ENCODE results near the gene CDC6.
A peak's percentile ranks its signal among the peaks of the same experiment; 100 is the strongest.

CDC6 gene

GRCh38 chr17:40342504-40343218, 55.0 kb downstream of the CDC6 start:
- DNase-seq, result no peak

DNA sequence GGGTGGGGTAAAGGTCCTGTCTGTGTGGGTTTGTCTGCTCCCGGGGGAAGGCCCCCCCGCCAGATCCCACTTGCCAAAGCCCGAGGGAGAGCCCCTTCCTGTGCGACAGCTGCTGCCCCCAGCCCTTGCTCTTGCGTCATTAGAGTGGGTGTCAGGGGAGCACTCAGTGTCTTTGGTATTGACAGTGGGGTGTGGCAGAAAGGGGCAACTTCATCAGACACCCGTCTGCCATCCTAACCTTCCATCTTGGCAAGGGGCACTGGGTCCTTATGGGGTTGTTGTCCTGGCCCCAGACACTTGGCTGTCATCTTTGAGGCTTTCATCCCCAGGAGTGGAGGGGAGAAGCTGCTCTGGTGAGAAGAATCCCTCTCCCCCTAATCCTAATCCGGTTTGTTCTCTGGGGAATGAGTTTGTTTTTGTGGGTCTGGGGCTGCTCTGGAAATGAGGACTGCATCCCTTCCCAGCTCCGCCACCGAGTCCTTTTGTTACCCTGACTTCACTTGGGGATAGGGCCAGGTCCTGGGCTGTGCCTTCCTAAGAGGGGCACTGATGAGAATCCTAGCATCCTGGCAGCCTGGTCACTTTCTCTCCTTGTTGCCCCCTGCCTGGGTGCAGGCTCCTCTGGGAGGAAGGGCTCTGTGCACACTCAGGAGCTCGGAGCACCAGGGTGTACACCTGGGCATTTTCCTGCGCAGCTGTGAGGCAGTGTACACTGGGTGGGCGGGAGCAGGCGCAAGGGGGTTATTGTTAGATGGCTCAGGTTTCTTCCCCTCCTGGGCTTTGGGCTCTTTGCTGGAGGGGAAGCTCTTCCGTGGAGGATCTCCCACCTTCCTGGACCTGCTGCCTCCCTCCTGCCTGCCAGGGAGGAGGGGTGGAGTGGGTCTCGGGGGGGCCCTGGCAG, 55.8 kb downstream of the CDC6 start:
- no peak for DNase-seq

DNA sequence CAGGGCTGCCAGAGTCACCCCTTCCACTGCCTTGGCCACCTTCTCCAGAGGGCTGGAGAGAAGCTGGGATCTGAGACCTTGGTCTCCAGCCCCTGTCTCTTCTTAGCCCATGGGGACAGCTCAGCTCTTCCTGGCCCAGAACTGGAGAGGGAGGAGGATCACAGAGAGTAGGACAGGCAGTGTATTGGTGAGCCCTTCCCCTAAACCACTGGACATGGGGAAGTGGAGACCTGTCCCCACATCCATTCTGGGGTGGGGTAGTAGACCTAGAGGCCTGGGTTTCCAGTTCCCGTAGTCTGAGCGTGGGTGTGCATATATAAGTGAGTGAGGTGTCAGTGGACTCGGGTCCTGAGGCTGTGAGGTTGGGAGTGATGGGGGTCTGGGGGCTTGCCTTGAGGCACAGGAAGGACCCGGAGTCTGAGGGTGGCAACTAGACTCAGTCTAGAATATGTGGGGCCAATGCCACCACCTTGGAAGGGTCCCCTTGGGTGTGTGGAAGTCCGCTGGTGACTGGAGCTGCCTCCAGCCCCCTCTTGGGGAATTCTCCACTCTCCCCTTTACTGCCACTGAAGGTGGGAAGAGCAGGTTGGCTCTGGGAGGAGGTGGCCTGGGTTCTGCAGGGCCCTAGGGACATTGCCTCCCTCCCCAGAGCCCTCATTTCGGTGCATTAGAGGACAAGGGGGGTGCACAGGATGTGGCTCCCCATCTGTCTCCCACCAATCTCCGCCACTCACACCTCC, 56.9 kb downstream of the CDC6 start:
- no peak for DNase-seq

DNA sequence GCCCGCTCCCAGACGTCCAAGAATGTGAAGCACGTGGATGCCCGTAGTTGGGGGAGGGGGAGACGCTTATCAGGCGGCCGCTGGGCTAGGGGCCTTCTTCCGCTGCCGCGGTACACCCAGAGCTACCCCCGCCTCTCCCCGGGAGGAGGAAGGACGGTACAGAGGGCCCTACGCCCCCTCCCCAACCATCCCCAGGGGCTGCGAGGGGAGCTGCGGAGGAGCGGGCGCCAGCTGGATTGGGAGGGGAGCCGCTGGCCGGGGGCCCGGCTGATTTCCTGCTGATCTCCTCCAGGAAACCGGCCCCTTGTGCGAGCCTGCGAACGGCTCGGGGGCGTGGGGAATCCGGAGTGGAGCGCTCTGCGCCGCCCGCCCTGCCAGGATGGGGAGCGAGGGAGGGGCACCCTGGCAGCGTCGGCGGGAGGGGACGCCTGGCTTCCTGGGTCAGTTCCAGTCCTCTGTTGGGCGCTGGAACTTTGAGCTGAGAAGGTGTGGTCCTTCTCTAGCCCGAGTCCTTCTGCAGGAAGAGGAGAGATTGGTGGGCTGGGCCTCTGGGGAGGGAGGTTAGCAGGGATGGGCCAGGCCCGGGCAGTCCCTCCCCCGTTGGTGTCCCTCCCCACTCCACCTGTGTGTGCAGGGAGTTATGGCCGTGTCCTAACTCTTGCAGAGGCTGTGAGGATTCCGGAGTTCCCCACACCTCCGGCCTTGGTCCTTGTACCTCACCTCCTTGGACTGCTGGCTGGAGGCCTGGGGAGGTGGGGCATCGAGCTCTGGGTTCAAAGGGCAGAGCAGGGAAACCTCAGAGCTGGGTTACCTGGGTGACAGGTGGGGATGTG, 57.7 kb downstream of the CDC6 start:
- DNase-seq, result no peak

- DNase-seq, result no peak
Observed at GRCh38 chr17:40345994-40346764, 58.5 kb downstream of the CDC6 start.

GRCh38 chr17:40346765-40347158, 59.1 kb downstream of the CDC6 start:
- no peak for DNase-seq

GRCh38 chr17:40347319-40348135, 59.8 kb downstream of the CDC6 start:
- no peak for DNase-seq

GRCh38 chr17:40348136-40348504, 60.4 kb downstream of the CDC6 start:
- DNase-seq, result no peak

GRCh38 chr17:40348562-40349476, 61.1 kb downstream of the CDC6 start:
- DNase-seq, result no peak

DNA sequence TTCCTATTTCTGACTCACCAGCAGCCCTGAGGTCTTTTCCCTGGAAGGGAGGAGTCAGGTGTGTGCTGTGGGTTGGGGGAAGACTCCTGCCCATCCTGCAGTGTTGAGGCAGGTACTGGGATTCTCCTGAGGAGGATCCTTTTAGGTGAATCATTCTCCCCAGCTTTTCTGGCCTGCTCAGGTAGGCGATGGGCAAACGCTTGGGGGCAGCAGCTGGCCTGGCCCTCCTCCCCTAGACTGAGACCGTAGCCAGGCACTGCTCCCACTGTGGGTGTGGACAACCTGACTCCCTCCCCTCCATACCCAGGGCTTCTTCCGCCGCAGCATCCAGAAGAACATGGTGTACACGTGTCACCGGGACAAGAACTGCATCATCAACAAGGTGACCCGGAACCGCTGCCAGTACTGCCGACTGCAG, 61.8 kb downstream of the CDC6 start:
- no peak for DNase-seq

- DNase-seq, result no peak
Observed at GRCh38 chr17:40349895-40350688, 62.4 kb downstream of the CDC6 start.

- no peak for DNase-seq
Observed at GRCh38 chr17:40350689-40351358, 63.1 kb downstream of the CDC6 start.

DNA sequence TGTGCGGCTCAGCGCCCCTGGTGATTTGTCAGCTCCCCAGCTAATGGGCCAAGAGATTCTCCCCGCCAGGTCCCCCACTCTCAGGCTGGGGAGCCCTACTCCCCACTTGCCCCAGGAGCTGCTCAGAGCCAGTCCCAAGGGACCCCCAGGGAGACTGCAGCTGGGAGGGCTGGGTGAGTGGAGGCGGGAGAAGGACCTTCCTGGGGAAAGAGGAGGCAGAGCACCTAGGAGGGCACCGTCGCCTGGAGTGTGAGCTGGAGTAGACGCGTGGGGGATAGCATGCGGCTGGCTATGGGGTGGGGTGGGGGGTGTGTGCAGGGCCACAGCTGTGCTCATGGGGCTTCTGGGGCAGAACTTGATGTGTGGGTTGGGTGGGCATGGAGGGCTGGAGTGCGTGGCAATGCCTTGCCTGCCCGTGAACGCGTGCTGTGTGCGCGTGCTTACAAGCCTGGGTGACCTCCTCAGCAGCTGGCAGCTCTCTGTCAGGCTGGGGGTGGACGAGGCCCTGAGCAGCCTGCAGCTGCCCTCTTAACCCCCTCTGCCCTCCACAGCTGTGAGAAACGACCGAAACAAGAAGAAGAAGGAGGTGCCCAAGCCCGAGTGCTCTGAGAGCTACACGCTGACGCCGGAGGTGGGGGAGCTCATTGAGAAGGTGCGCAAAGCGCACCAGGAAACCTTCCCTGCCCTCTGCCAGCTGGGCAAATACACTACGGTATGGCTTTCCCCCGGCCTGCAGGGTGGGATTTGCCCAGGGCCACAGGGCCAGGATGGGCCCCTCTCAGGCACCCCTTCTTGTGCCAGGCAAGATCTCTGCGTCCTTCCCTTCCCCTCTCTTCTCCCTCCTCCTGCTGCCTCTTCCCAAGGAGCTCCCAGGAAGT, 63.9 kb downstream of the CDC6 start:
- DNase-seq, result no peak

DNA sequence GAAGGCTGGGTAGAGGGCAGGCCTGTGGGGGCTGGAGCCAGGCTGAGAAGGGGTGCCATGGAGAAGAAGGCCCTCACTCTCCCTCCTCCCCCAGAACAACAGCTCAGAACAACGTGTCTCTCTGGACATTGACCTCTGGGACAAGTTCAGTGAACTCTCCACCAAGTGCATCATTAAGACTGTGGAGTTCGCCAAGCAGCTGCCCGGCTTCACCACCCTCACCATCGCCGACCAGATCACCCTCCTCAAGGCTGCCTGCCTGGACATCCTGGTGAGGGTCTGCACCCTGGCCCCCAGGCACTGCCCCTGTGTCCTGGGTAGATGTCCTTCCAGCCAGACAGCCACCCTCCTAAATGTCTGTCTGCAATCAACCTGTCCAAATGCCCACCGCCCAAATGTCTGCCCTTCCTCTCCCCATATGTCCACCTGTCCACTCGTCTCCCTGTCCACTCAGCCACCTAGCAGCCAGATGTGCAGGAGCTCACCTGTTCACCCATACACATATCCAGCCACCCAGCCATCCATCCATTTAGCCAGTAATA, 64.6 kb downstream of the CDC6 start:
- no peak for DNase-seq

- peak; percentile 91 for DNase-seq
Observed at GRCh38 chr17:40352779-40353394, 65.2 kb downstream of the CDC6 start.

Data from SIG-M5 (cell line).